ENCODE data around the gene RNF208. TPM values are rescaled to one million over a fixed set of nuclear protein-coding genes. Genes with fewer than 3 reads are reported as not detected.

The RNF208 gene
- total RNA-seq, 1 donor from 2014 or later: not detected

- Histone ChIP-seq H3K4me3 (ENCODE audit: low read depth, low read length) (no peak overlapping the region), H3K27me3 (ENCODE audit: control insufficient read depth, insufficient read depth, low read length) (no peaks in the 10 kb centered on the region), H3K36me3 (ENCODE audit: control insufficient read depth, insufficient read depth, low read length) (no peaks in the 10 kb centered on the region)
- TF ChIP-seq, protein P1, sequence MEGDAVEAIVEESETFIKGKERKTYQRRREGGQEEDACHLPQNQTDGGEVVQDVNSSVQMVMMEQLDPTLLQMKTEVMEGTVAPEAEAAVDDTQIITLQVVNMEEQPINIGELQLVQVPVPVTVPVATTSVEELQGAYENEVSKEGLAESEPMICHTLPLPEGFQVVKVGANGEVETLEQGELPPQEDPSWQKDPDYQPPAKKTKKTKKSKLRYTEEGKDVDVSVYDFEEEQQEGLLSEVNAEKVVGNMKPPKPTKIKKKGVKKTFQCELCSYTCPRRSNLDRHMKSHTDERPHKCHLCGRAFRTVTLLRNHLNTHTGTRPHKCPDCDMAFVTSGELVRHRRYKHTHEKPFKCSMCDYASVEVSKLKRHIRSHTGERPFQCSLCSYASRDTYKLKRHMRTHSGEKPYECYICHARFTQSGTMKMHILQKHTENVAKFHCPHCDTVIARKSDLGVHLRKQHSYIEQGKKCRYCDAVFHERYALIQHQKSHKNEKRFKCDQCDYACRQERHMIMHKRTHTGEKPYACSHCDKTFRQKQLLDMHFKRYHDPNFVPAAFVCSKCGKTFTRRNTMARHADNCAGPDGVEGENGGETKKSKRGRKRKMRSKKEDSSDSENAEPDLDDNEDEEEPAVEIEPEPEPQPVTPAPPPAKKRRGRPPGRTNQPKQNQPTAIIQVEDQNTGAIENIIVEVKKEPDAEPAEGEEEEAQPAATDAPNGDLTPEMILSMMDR (IDR thresholded peaks at IDR 0.05; ENCODE audit: insufficient read depth, low read length, severe bottlenecking): no peak
- FAIRE-seq (no peak), DNase-seq (ENCODE audit: low read depth) (peak; percentile 76)
These were observed 4.5 kb upstream of the RNF208 start for GRCh38 chr9:137226338-137227053.

DNA sequence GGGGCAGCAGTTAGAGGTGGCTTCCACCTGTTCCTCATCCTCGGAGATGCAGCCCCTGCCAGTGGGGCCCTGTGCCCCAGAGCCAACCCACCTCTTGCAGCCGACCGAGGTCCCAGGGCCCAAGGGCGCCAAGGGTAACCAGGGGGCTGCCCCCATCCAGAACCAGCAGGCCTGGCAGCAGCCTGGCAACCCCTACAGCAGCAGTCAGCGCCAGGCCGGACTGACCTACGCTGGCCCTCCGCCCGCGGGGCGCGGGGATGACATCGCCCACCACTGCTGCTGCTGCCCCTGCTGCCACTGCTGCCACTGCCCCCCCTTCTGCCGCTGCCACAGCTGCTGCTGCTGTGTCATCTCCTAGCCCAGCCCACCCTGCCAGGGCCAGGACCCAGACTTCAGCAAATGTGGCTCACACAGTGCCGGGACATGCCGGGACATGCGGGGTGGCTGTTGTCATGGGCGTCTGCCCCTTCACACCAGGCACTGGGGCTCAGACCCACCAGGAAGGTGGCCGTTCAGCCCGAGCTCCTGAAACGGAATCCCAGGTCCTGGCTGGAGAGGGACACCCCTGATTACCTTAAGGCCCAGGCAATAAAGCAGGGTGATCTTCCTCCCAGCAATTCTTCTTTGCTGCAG lies 3.8 kb upstream of the RNF208 start:
- TF ChIP-seq, protein P1 (IDR thresholded peaks at IDR 0.05; ENCODE audit: insufficient read depth, low read length, severe bottlenecking): no peak
- FAIRE-seq: no peak
- H3K27me3 ChIP-seq (ENCODE audit: control insufficient read depth, insufficient read depth, low read length): no peaks in the 10 kb centered on the region
- no peaks in the 10 kb centered on the region for H3K36me3 ChIP-seq (ENCODE audit: control insufficient read depth, insufficient read depth, low read length)
- no peak overlapping the region for H3K4me3 ChIP-seq (ENCODE audit: low read depth, low read length)
- no peak for DNase-seq (ENCODE audit: low read depth)

DNA sequence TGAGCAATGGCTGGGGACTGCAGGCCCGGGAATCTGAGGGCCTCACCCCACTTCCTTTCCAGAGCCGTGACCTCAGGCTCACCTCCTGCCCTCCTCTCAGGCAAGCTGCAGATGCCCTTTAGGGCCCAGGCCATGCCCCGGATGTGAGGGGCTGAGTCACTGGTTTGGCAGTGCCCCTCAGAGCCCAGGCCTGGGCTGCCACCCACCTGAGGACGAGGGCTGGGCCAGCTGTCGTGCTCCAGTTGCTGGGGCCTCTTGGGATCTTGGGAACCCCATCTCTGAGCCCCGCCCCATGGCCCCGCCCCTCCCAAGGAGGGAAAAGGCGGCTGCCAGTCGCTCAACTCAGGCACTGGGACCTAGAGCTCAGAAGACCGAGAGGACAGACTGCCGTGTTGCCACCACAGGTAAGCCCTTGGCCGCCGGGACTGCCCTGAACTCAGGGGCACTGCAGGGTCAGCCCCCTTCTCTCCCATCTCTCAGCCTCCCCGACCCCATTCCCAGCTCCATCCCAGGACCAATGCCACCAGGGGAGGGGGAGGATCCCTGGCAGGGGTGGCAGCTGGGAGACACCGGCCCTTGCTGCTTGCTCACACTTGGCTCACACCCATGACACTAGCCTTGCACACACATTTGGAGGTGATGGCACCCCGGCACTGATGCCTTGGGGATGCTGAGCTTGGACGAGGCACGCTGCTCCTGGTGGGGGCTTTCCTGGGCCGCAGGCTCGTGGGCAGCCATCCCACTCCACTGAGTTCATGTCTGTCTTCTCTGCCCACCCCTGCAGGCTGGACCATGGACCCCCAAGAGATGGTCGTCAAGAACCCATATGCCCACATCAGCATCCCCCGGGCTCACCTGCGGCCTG lies 3.0 kb upstream of the RNF208 start, which contains the start of gene CYSRT1:
TSS of gene CYSRT1 (plus strand) at position 345 of the 865 bp plus-strand sequence. CDS start at position 793, 448 bp downstream.
- peak within 1 kb of the TSS; percentile 65 for H3K4me3 ChIP-seq (ENCODE audit: low read depth, low read length)
- DNase-seq (ENCODE audit: low read depth) (no peak), FAIRE-seq (no peak)
- TF ChIP-seq, protein P1 (IDR thresholded peaks at IDR 0.05; ENCODE audit: insufficient read depth, low read length, severe bottlenecking): no peak
- H3K36me3 ChIP-seq (ENCODE audit: control insufficient read depth, insufficient read depth, low read length): no peaks in the 10 kb centered on the region
- no peaks in the 10 kb centered on the region for H3K27me3 ChIP-seq (ENCODE audit: control insufficient read depth, insufficient read depth, low read length)

DNA sequence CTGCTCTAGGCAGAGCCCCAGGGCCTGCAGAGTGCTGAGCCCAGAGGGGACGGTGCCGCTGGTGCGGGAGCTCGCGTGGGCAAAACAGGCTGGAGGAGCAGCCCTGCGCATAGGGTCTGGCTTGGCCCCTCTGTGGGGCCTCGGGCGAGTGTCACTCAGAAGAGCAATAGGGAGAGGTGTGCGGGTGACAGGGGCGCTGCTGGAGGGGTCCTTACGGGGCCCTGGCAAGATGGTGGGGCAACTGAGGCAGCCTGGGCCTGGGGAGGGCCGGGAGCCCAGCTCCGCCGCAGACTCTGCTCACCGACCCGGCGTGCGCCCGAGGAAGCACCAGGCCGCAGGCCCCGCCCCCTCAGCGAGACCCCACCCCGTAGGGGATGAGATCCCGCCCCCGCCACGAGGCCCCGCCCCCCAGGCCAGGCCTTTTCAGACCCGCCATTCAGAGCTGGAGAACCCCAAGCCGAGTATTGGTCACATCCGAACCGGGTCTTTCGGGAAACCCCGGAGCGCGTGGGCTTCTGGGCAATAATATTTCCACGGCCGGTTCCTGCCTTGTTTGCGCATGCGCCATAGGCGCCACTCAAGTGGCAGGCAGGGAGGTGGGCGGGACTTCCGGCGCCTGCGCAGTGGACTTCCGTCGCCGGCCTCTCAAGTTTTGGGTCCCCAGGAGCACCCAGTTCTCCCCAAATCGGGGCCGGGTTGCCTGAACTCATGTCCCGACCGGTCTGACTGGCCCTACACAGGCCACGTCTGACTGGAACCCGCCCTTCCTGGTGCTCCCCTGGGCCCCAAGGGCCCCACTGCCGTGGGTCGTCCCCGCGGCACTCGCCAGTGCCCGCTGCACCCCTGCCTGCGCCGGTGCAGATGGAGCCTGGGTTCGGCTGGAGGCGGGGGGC lies 1.3 kb upstream of the RNF208 start:
- DNase-seq (ENCODE audit: low read depth): peak; percentile 90
- Histone ChIP-seq H3K27me3 (ENCODE audit: control insufficient read depth, insufficient read depth, low read length) (no peaks in the 10 kb centered on the region), H3K36me3 (ENCODE audit: control insufficient read depth, insufficient read depth, low read length) (no peaks in the 10 kb centered on the region), H3K4me3 (ENCODE audit: low read depth, low read length) (peak overlapping the region; percentile 65)
- TF ChIP-seq, protein P1 (IDR thresholded peaks at IDR 0.05; ENCODE audit: insufficient read depth, low read length, severe bottlenecking): no peak
- FAIRE-seq: no peak

- DNase-seq (ENCODE audit: low read depth) (no peak), FAIRE-seq (no peak)
- Histone ChIP-seq H3K27me3 (ENCODE audit: control insufficient read depth, insufficient read depth, low read length) (no peaks in the 10 kb centered on the region), H3K36me3 (ENCODE audit: control insufficient read depth, insufficient read depth, low read length) (no peaks in the 10 kb centered on the region), H3K4me3 (ENCODE audit: low read depth, low read length) (peak overlapping the region; percentile 22)
- TF ChIP-seq, protein P1 (IDR thresholded peaks at IDR 0.05; ENCODE audit: insufficient read depth, low read length, severe bottlenecking): no peak
These were observed 431 bp downstream of the RNF208 start for GRCh38 chr9:137221506-137222111.
